ENCODE measurements around the gene PCDH9. TPM values are rescaled to one million over a fixed set of nuclear protein-coding genes. Genes with fewer than 3 reads are reported as not detected.

PCDH9 gene
- total RNA-seq, 1 experiment from 2014 or later = 0.11 TPM

DNA sequence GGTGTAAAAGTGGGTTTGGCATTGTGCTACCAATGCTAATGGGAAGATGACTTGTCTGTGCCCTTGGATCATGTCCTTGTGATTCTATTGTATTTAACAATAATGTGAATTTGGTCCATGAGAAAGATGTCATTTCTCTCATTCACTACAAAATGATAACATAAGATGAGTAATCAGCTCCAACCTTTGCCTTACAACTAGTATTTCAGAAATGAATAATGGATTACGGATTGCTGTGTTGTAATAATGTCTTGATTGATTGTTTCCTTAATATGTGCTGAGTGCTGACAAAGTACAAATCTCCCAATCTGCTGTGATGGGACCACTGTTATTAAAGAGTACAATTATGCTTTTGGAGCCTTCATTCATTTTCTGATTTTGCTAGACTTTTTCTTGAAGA, 375.0 kb downstream of the PCDH9 start:
- no peaks in the 10 kb centered on the region for H3K9me3 ChIP-seq
- no peak overlapping the region for H3K4me3 ChIP-seq (ENCODE audit: low read depth, low read length)
- BruUV-seq (replicated peaks) = no TSS peak
- no peak overlapping the region for H3K27ac Mint-ChIP-seq (ENCODE audit: unreplicated experiment)
- intact Hi-C loops (cut with micrococcal nuclease; ENCODE audit: unreplicated experiment) = no loop called here
- no peaks in the 10 kb centered on the region for H3K4me1 Mint-ChIP-seq (ENCODE audit: low read depth, unreplicated experiment)
- DNase-seq = no peak
- H3K36me3 ChIP-seq (ENCODE audit: control insufficient read depth, insufficient read depth, low read length) = no peaks in the 10 kb centered on the region
- no peaks in the 10 kb centered on the region for H3K4me1 ChIP-seq
- H3K27me3 ChIP-seq (replicated peaks; ENCODE audit: control insufficient read depth, insufficient read depth, low read length) = no peaks in the 10 kb centered on the region
- ChIA-PET POLR2A (no interaction called here), CTCF (no interaction called here)
- TF ChIP-seq, protein P1, sequence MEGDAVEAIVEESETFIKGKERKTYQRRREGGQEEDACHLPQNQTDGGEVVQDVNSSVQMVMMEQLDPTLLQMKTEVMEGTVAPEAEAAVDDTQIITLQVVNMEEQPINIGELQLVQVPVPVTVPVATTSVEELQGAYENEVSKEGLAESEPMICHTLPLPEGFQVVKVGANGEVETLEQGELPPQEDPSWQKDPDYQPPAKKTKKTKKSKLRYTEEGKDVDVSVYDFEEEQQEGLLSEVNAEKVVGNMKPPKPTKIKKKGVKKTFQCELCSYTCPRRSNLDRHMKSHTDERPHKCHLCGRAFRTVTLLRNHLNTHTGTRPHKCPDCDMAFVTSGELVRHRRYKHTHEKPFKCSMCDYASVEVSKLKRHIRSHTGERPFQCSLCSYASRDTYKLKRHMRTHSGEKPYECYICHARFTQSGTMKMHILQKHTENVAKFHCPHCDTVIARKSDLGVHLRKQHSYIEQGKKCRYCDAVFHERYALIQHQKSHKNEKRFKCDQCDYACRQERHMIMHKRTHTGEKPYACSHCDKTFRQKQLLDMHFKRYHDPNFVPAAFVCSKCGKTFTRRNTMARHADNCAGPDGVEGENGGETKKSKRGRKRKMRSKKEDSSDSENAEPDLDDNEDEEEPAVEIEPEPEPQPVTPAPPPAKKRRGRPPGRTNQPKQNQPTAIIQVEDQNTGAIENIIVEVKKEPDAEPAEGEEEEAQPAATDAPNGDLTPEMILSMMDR (IDR thresholded peaks at IDR 0.05; ENCODE audit: insufficient read depth in 1 of 2, low read depth in 1 of 2, low read length in 1 of 2, severe bottlenecking in 1 of 2, unreplicated experiment in 1 of 2) = no peak
- no peaks in the 10 kb centered on the region for H3K9me3 Mint-ChIP-seq (ENCODE audit: unreplicated experiment)
- H3K36me3 Mint-ChIP-seq (ENCODE audit: insufficient read depth, unreplicated experiment) = no peaks in the 10 kb centered on the region
- peaks cover 13% of the 10 kb centered on the region for H3K27me3 Mint-ChIP-seq (ENCODE audit: insufficient read depth, unreplicated experiment)
- no peak overlapping the region for H3K4me3 Mint-ChIP-seq (ENCODE audit: unreplicated experiment)

DNA sequence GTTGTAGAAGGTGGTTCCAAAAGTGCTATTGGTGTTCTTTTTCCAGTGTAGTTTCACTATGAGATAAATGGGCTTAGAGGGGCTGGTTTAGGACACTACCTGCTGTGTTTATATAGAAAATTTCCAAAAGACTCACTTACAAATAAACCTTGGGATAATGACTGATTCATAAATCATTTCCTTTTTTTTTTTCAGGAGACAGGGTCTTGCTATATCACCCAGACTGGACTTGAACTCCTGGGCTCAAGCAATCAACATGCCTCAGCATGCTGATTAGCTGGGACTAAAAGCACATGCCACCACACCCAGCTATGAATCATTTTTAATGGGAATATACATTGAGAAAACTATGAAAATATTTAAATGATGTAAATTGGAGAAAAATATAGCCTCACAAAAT, 376.6 kb downstream of the PCDH9 start:
- no TSS peak for BruUV-seq (replicated peaks)

DNA sequence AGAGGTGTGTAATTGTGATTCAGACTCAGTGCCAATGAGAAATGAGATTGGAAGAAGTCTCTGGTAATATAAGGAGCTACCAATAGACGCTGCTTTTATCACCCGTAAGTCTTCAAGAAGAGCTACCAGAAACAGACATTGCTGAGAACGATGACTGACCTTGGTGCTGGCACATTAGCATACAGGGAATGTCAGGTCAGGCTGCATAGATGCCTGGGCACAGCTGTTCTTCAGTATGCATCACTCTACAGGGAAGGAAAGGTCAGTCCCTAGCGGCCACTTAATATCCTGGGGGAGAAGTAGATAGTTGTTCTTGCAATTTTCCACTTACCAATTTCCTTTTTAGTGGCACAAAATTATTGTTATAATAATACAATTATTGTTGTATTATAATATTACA, 380.4 kb downstream of the PCDH9 start:
- H3K27ac Mint-ChIP-seq (ENCODE audit: unreplicated experiment) = no peak overlapping the region
- peaks cover 6% of the 10 kb centered on the region for H3K27me3 Mint-ChIP-seq (ENCODE audit: insufficient read depth, unreplicated experiment)
- TF ChIP-seq, protein P1 (IDR thresholded peaks at IDR 0.05; ENCODE audit: insufficient read depth in 1 of 2, low read depth in 1 of 2, low read length in 1 of 2, severe bottlenecking in 1 of 2, unreplicated experiment in 1 of 2) = no peak
- POLR2A ChIA-PET = no interaction called here
- intact Hi-C loops (cut with micrococcal nuclease; ENCODE audit: unreplicated experiment) = no loop called here
- no peaks in the 10 kb centered on the region for H3K36me3 ChIP-seq (ENCODE audit: control insufficient read depth, insufficient read depth, low read length)
- H3K4me3 ChIP-seq (ENCODE audit: low read depth, low read length) = no peak overlapping the region
- H3K27me3 ChIP-seq (replicated peaks; ENCODE audit: control insufficient read depth, insufficient read depth, low read length) = no peaks in the 10 kb centered on the region
- no peak for DNase-seq
- no peak overlapping the region for H3K4me3 Mint-ChIP-seq (ENCODE audit: unreplicated experiment)
- H3K36me3 Mint-ChIP-seq (ENCODE audit: insufficient read depth, unreplicated experiment) = no peaks in the 10 kb centered on the region
- BruUV-seq (replicated peaks) = no TSS peak
- CTCF ChIA-PET = no interaction called here
- no peaks in the 10 kb centered on the region for H3K4me1 Mint-ChIP-seq (ENCODE audit: low read depth, unreplicated experiment)
- H3K4me1 ChIP-seq = no peaks in the 10 kb centered on the region
- no peaks in the 10 kb centered on the region for H3K9me3 ChIP-seq
- no peaks in the 10 kb centered on the region for H3K9me3 Mint-ChIP-seq (ENCODE audit: unreplicated experiment)

More for the DNA sequence above, 376.6 kb downstream of the PCDH9 start:
- POLR2A ChIA-PET = no interaction called here
- no peaks in the 10 kb centered on the region for H3K27me3 ChIP-seq (replicated peaks; ENCODE audit: control insufficient read depth, insufficient read depth, low read length)
- no peaks in the 10 kb centered on the region for H3K4me1 ChIP-seq
- CTCF ChIA-PET = no interaction called here
- TF ChIP-seq, protein P1 (IDR thresholded peaks at IDR 0.05; ENCODE audit: insufficient read depth in 1 of 2, low read depth in 1 of 2, low read length in 1 of 2, severe bottlenecking in 1 of 2, unreplicated experiment in 1 of 2) = no peak
- Mint-ChIP-seq H3K27ac (ENCODE audit: unreplicated experiment) (no peak overlapping the region), H3K27me3 (ENCODE audit: insufficient read depth, unreplicated experiment) (peaks cover 13% of the 10 kb centered on the region), H3K4me1 (ENCODE audit: low read depth, unreplicated experiment) (no peaks in the 10 kb centered on the region), H3K4me3 (ENCODE audit: unreplicated experiment) (no peak overlapping the region), H3K9me3 (ENCODE audit: unreplicated experiment) (no peaks in the 10 kb centered on the region), H3K36me3 (ENCODE audit: insufficient read depth, unreplicated experiment) (no peaks in the 10 kb centered on the region)
- no peaks in the 10 kb centered on the region for H3K9me3 ChIP-seq
- intact Hi-C loops (cut with micrococcal nuclease; ENCODE audit: unreplicated experiment) = no loop called here
- no peak overlapping the region for H3K4me3 ChIP-seq (ENCODE audit: low read depth, low read length)
- DNase-seq = no peak
- H3K36me3 ChIP-seq (ENCODE audit: control insufficient read depth, insufficient read depth, low read length) = no peaks in the 10 kb centered on the region

Data from Caco-2 (cell line).